Sigmoid colon (tissue), 4 donors: ENCODE results near the gene ECT2L.

Experiments
- CTCF ChIP-seq, 4 experiments: fragments of 450-650 bp in 3 of 4; fragments of 200-600 bp in 1 of 4; IDR thresholded peaks; one replicate each; pipeline ENCODE4 v1.5.1; 2016 to 2019; ENCODE audit warnings: antibody characterized with exemption in 4 of 4, mild to moderate bottlenecking in 3 of 4, moderate library complexity in 2 of 4
- EP300 ChIP-seq, 4 donors: sonication (generic); formaldehyde crosslinking; IDR thresholded peaks; one replicate each; pipeline ENCODE4 v1.6.1; 2017; ENCODE audit warnings: antibody characterized with exemption in 4 of 4
- POLR2A ChIP-seq, 2 donors: fragments of 450-650 bp; IDR thresholded peaks; one replicate each; pipeline ENCODE4 v1.6.1; 2016; ENCODE audit warnings: antibody characterized with exemption in 2 of 2, mild to moderate bottlenecking in 2 of 2, moderate library complexity in 2 of 2

DNA sequence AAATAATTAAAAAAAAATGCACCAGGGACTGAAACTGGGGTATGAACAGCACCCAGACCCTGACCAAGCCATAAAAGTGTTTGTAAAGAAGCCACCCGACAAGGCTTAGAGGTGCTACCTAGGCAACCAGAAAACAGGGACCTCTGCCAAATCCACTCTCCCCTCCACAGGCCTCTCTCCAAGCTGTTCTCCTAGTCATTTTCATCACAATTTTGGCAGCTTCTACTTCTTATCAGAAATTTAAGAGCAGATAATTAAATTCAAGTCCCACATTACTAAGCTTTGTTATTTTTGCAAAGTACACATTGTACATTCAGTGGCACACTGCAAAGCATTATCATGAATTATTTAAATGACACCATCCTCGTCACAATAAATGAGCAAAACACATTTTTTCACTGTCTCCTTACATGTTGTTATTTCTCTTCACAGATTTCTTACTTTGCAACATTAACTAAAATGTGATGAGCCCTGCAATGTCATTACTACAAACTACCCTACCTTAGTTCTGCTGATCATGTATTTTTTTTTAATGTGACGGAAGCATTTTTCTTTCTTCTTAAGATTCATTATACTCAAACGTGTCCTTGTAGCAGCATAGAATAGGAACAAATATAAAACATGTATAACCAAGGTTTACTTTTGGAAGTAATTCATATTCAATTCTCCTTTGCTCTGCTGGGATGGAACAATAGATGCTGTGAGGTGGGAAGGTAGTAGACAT, 38.1 kb downstream of the ECT2L start:
- TF ChIP-seq CTCF (IDR thresholded peaks at IDR 0.05), result no peak
- TF ChIP-seq POLR2A (IDR thresholded peaks at IDR 0.05), result no peak
- TF ChIP-seq EP300 (IDR thresholded peaks at IDR 0.05), result no peak
